K562 (cell line): ENCODE measurements around the gene TTC21A. TPM values are rescaled to one million over a fixed set of nuclear protein-coding genes. Genes with fewer than 3 reads are reported as not detected.

Experiments used
- ATAC-seq: fragments of 200-7000 bp; cut with Tn5 transposase; 3 replicates; pipeline ENCODE4 v1.9.1; 2020; ENCODE audit warnings: moderate library complexity
- BruUV-seq: library from RNA; stranded (reverse); fragments of 400-500 nt; replicated peaks from 2 replicates; lab custom pipeline; 2021; lab: Mats Ljungman, UMichigan
- CTCF ChIA-PET: fragments of 300-600 bp; formaldehyde crosslinking; extraction: SDS; loops from one replicate; lab custom pipeline; 2021; ENCODE audit warnings: low intra/inter-chr PET ratio; lab: Yijun Ruan, JAX
- POLR2A ChIA-PET: fragments of 300-600, 350-650 bp; sonication (Branson Sonifier 250); formaldehyde crosslinking; extraction: SDS; loops from one replicate; lab custom pipeline; 2021; ENCODE audit warnings: antibody characterized with exemption, inconsistent platforms; lab: Yijun Ruan, JAX
- DNase-seq, 4 experiments: peaks; one replicate each; pipeline versions ENCODE4 v3.0.0 to v3.0.0-alpha.2; 2011 to 2018; ENCODE audit warnings: low spot score in 3 of 4, mixed read lengths in 3 of 4; ENCODE audit errors: extremely low read depth in 1 of 4
- FAIRE-seq: peaks from 2 replicates; lab custom pipeline; 2011; peaks lifted over from hg19 to GRCh38; lab: Jason Lieb, UNC
- H2AFZ ChIP-seq: 2 replicates; pipeline ENCODE4 v1.6.0; 2011; ENCODE audit warnings: low read depth, low read length, control low read depth, inconsistent platforms
- H3K27ac ChIP-seq: fragments of 200-600 bp; 3 replicates; pipeline ENCODE4 v1.8.0; 2011; ENCODE audit warnings: low read depth, mild to moderate bottlenecking, control low read depth, inconsistent platforms, low read length, moderate library complexity, mixed read lengths; ENCODE audit errors: extremely low read depth
- H3K27me3 ChIP-seq, 2 experiments: fragments of 300-600 bp in 1 of 2; 2 replicates in 1 of 2; 3 replicates in 1 of 2; pipeline versions ENCODE4 v1.6.0 to v1.8.0; 2011; ENCODE audit warnings: inconsistent platforms in 2 of 2, low read length in 2 of 2, mild to moderate bottlenecking in 1 of 2, mixed read lengths in 1 of 2, moderate library complexity in 1 of 2; ENCODE audit not compliant: control insufficient read depth in 2 of 2, insufficient read depth in 2 of 2
- H3K36me3 ChIP-seq: fragments of 300-600 bp; 3 replicates; pipeline ENCODE4 v1.8.0; 2011; ENCODE audit warnings: mild to moderate bottlenecking, low read length, inconsistent platforms; ENCODE audit not compliant: control insufficient read depth, insufficient read depth
- H3K4me1 ChIP-seq, 2 experiments: fragments of 200-600 bp in 1 of 2; replicated peaks in 1 of 2; 2 replicates in 1 of 2; 3 replicates in 1 of 2; pipeline versions ENCODE4 v1.5.1 to v1.8.0; 2011; ENCODE audit warnings: inconsistent platforms in 2 of 2, low read length in 2 of 2, mild to moderate bottlenecking in 1 of 2, mixed read lengths in 1 of 2, moderate library complexity in 1 of 2; ENCODE audit not compliant: control insufficient read depth in 2 of 2, insufficient read depth in 2 of 2
- H3K4me2 ChIP-seq: 2 replicates; pipeline ENCODE4 v1.6.1; 2011; ENCODE audit warnings: low read length, control low read depth, inconsistent platforms, mixed read lengths; ENCODE audit not compliant: insufficient read depth
- H3K4me3 ChIP-seq: fragments of 200-600 bp; sonication (generic), shearing (Covaris generic); 2 replicates; pipeline ENCODE4 v1.5.1; 2016; ENCODE audit warnings: control low read depth, inconsistent platforms
- H3K79me2 ChIP-seq: fragments of 200-600 bp; 3 replicates; pipeline ENCODE4 v1.8.0; 2011; ENCODE audit warnings: low read length, inconsistent platforms; ENCODE audit not compliant: control insufficient read depth, insufficient read depth
- H3K9ac ChIP-seq, 2 experiments: 2 replicates each; pipeline versions ENCODE4 v1.6.0 to v1.6.1; 2011; ENCODE audit warnings: low read depth in 2 of 2, low read length in 2 of 2, control low read depth in 1 of 2, inconsistent platforms in 1 of 2, mild to moderate bottlenecking in 1 of 2, mixed read lengths in 1 of 2; ENCODE audit not compliant: insufficient read depth in 1 of 2
- H3K9me1 ChIP-seq: one replicate; pipeline ENCODE4 v1.6.0; 2011; ENCODE audit warnings: inconsistent platforms, mild to moderate bottlenecking, low read length, moderate library complexity; ENCODE audit not compliant: control insufficient read depth, insufficient read depth
- H3K9me3 ChIP-seq: replicated peaks from 2 replicates; pipeline ENCODE4 v1.5.1; 2011; ENCODE audit warnings: low read depth, low read length, inconsistent platforms; ENCODE audit not compliant: control insufficient read depth, insufficient read depth
- H4K20me1 ChIP-seq: replicated peaks from 2 replicates; pipeline ENCODE4 v1.6.1; 2011; ENCODE audit warnings: low read length, inconsistent platforms, mixed read lengths; ENCODE audit not compliant: control insufficient read depth, insufficient read depth
- CHD1 ChIP-seq: fragments of 200-600 bp; sonication (generic); IDR thresholded peaks from one replicate; pipeline ENCODE4 v1.6.1; 2012; ENCODE audit warnings: mild to moderate bottlenecking, moderate library complexity, low read length, inconsistent platforms
- CREB5 ChIP-seq: fragments of 250-450 bp; sonication (Bioruptor Pico); IDR thresholded peaks from 2 replicates; pipeline ENCODE4 v1.5.0; 2020; ENCODE audit warnings: mild to moderate bottlenecking
- SMAD1 ChIP-seq: fragments of 150-350 bp; IDR thresholded peaks from 2 replicates; pipeline ENCODE4 v1.6.1; 2014; ENCODE audit warnings: low read length, low read depth; ENCODE audit not compliant: partially characterized antibody
- ZNF239 ChIP-seq: fragments of 250-450 bp; sonication (Bioruptor Pico); IDR thresholded peaks from 2 replicates; pipeline ENCODE4 v1.4.0; 2020; ENCODE audit warnings: mild to moderate bottlenecking
- WGBS: fragments of 100-300 bp; shearing (Covaris generic); methylation state at CpG from one replicate; pipeline ENCODE4 v1.1.6; 2016; ENCODE audit warnings: low coverage, mixed read lengths; ENCODE audit not compliant: insufficient coverage; ENCODE audit errors: missing lambda C conversion rate; 5-methylcytosine and 5-hydroxymethylcytosine counted together
- in situ Hi-C: fragments of 300-500 bp; cut with MboI; formaldehyde crosslinking; loops from 4 replicates; pipeline ENCODE4 v1.15.0; 2018; ENCODE audit warnings: inconsistent platforms, mixed read lengths
- intact Hi-C: fragments of 100-400 bp; cut with micrococcal nuclease; formaldehyde crosslinking; loops from 2 replicates; pipeline ENCODE4 v1.14.2; 2022
- polyA plus RNA-seq, 8 experiments: library from polyadenylated mRNA; depleted of rRNA in 4 of 8; stranded (reverse) in 5 of 8; unstranded in 3 of 8; fragments of >200 nt; fragmentation: Nextera tagmentation in 2 of 8; fragmentation: Illumina TruSeq in 1 of 8; extraction: Ambion mirVana in 2 of 8; extraction: Trizol in 1 of 8; gene quantifications; 2 replicates each; pipeline versions ENCODE4 v1.2.1 to v1.2.3, GENCODE V29; 2011 to 2014; ENCODE audit warnings: inconsistent platforms in 1 of 8, missing spikeins in 1 of 8
- total RNA-seq, 7 experiments: library from RNA; depleted of rRNA in 6 of 7; stranded (reverse); fragments of >200 nt in 6 of 7; fragmentation: Illumina TruSeq in 2 of 7; extraction: Trizol in 2 of 7; gene quantifications; 2 replicates each; pipeline versions ENCODE4 v1.2.1 to v1.2.3, GENCODE V29; 2011 to 2021; ENCODE audit warnings: low replicate concordance in 1 of 7

Gene TTC21A
- total and polyA plus RNA-seq, 9 of the 15 experiments (the other 6 are each of a cell fraction or from before 2014, with no cell fraction given): 0.22 to 1.4 (median 0.70) TPM

DNA sequence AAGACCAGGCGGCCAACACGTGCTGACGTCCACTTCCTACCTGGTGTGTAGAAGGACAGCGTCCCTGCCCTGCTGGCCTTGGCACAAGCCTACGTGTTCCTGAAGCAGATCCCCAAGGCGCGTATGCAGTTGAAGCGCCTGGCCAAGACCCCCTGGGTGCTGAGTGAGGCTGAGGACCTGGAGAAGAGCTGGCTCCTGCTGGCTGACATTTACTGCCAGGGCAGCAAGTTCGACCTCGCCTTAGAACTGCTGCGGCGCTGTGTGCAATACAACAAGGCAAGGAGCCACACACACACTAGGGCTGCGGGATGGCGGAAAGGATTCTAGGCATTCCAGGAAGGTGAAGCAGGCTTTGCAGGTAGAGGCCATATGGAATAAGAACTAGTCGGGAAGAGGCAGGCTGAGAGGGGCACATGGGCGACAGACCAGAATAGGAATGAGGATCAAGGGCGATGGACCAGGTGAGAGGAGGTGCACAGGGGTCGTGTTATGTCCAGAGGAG is 30.0 kb downstream of the TTC21A start:
- CTCF ChIA-PET: no interaction called here
- no peaks in the 10 kb centered on the region for H3K9me3 ChIP-seq
- H3K36me3 ChIP-seq: peaks cover 26% of the 10 kb centered on the region; the same call in 2 of the 3 replicates
- no peak overlapping the region for H3K4me3 ChIP-seq
- BruUV-seq: no TSS peak
- H3K27ac ChIP-seq: no peak overlapping the region
- FAIRE-seq (no peak), DNase-seq (no peak), ATAC-seq (no peak)
- in situ Hi-C loops (no loop called here), intact Hi-C loops (no loop called here)
- H3K9ac ChIP-seq: peak overlapping the region in 1 of 2 experiments; percentile 47; a peak in 2 of 4 replicates
- no peaks in the 10 kb centered on the region for H3K9me1 ChIP-seq
- 76% methylated on average over 15 of the region's 18 CpGs for WGBS
- TF ChIP-seq SMAD1: no peak
- no peak for TF ChIP-seq CHD1
- TF ChIP-seq ZNF239 (CRISPR knock-in tag): no peak
- H3K4me2 ChIP-seq: no peak overlapping the region
- peaks cover 0 to 9% of the 10 kb centered on the region in 2 experiments; a peak in 1 of 5 replicates for H3K27me3 ChIP-seq
- H2AFZ ChIP-seq: no peak overlapping the region
- peaks cover 17% of the 10 kb centered on the region for H4K20me1 ChIP-seq
- H3K4me1 ChIP-seq: peaks cover 8 to 23% of the 10 kb centered on the region in 2 experiments; a peak in 4 of 5 replicates
- POLR2A ChIA-PET: interaction anchor here (0.6 to 2.5 kb wide), 6 partner anchors 9 to 66 kb away, joined by 3 to 17 read pairs (median 4); no protein-coding TSS in a partner anchor
- H3K79me2 ChIP-seq: no peaks in the 10 kb centered on the region

DNA sequence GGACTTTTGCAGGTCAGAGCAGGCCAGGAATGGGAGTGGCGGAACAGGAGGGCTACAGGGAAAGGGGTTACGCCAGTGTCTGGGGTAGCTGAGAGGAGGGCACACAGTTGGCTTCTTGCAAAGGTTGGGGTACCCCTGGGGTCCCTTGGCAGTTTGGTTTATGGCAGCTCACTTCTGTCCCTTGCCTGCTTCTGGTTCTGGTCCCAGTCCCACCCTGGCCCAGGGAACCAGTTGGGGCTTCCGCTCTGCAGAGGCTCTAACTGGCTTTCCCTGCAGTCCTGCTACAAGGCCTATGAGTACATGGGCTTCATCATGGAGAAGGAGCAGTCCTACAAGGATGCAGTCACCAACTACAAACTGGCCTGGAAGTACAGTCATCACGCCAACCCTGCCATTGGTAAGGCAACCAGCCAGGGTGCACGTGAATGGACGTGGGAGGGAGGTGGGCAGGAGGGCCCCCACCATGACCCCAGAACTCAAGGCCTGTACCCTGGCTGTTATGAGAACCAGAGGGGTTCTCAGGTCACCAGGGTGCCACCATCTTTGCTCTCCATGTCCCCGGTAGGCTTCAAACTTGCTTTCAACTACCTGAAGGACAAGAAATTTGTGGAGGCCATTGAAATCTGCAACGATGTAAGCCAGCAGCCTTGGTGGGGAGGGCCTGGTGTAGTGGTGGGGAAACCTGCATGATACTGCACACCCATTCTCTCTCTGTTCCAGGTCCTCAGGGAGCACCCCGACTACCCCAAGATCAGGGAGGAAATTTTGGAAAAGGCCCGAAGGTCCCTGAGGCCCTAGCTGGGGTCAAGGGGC is 30.7 kb downstream of the TTC21A start:
- 65% methylated on average over 10 of the region's 10 CpGs for WGBS
- H3K4me3 ChIP-seq: no peak overlapping the region
- peaks cover 33% of the 10 kb centered on the region; the same call in 2 of the 3 replicates for H3K36me3 ChIP-seq
- no peaks in the 10 kb centered on the region for H3K9me3 ChIP-seq
- H3K9me1 ChIP-seq: no peaks in the 10 kb centered on the region
- DNase-seq: no peak
- H2AFZ ChIP-seq: no peak overlapping the region
- peaks cover 8 to 23% of the 10 kb centered on the region in 2 experiments; a peak in 4 of 5 replicates for H3K4me1 ChIP-seq
- TF ChIP-seq CREB5 (CRISPR knock-in tag): no peak
- H3K79me2 ChIP-seq: no peaks in the 10 kb centered on the region
- H3K27ac ChIP-seq: no peak overlapping the region
- no TSS peak for BruUV-seq
- no peak overlapping the region for H3K4me2 ChIP-seq
- ChIA-PET CTCF (no interaction called here), POLR2A (interaction anchor here (0.7 to 1.7 kb wide), 4 partner anchors 9 to 89 kb away, joined by 3 to 5 read pairs (median 3); no protein-coding TSS in a partner anchor)
- in situ Hi-C loops: no loop called here
- no peak overlapping the region for H3K9ac ChIP-seq
- peaks cover 24% of the 10 kb centered on the region for H4K20me1 ChIP-seq
- no peak for ATAC-seq
- FAIRE-seq: no peak
- peaks cover 0 to 9% of the 10 kb centered on the region in 2 experiments; a peak in 1 of 5 replicates for H3K27me3 ChIP-seq
- intact Hi-C loops: no loop called here
